Hepatocyte (in vitro differentiated cells): ENCODE data around the gene RPS14.
"Not testable (repeated sequence)": the region's sequence is repeated elsewhere in the genome, so short reads cannot be mapped to it uniquely, and the experiment has no call there.

ENCODE experiments used
- CTCF ChIP-seq: fragments of 200-600 bp; sonication (generic); IDR thresholded peaks from 2 replicates; pipeline ENCODE4 v1.5.1; 2016; ENCODE audit warnings: antibody characterized with exemption, mild to moderate bottlenecking; ENCODE audit not compliant: poor library complexity
- EZH2 ChIP-seq: fragments of 200-600 bp; sonication (generic); IDR thresholded peaks from 2 replicates; pipeline ENCODE4 v1.6.1; 2016; ENCODE audit warnings: antibody characterized with exemption, mild to moderate bottlenecking, borderline replicate concordance
- EZH2phosphoT487 ChIP-seq: fragments of 200-600 bp; sonication (generic); IDR thresholded peaks from one replicate; pipeline ENCODE4 v1.6.1; 2018; ENCODE audit warnings: antibody characterized with exemption, mild to moderate bottlenecking, low read depth, moderate library complexity; ENCODE audit not compliant: unreplicated experiment, severe bottlenecking

- TF ChIP-seq CTCF, EZH2, EZH2phosphoT487: not testable (repeated sequence)
These were observed 23.4 kb downstream of the RPS14 start for GRCh38 chr5:150426165-150426564.
